OCI-LY3 (cell line): ENCODE results near the gene GORAB.

Source experiments
- EZH2phosphoT487 ChIP-seq: fragments of 200-600 bp; shearing (Covaris generic); IDR thresholded peaks from 2 replicates; pipeline ENCODE4 v1.6.1; 2018; ENCODE audit warnings: antibody characterized with exemption, mixed run types, low read depth
- TF ChIP-seq, protein P1 (sequence below): fragments of 200-600, 300-600 bp; sonication (generic); IDR thresholded peaks from 2 replicates; pipeline ENCODE4 v1.5.1; 2014; ENCODE audit warnings: antibody characterized with exemption, low read length, low read depth

DNA sequence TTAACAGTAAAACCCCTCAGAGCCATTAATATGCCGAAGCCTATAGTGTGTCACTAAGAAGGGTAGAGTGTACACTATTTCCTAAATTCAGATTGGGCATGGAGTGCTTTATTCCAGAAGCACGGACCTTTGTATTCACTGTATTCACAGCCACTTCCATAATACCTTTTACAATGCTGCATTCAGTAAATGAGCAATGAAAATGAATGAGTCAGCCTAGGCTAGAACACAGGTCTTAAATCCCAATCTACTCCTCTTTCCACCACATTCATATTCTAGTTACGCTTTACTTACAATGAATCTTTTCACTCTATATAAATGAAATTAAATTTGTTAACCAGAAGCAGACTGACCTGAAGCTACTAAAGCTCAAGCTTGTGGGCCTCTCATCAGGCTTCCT lies 13.0 kb upstream of the GORAB start:
- no peak for TF ChIP-seq EZH2phosphoT487
- TF ChIP-seq, protein P1, sequence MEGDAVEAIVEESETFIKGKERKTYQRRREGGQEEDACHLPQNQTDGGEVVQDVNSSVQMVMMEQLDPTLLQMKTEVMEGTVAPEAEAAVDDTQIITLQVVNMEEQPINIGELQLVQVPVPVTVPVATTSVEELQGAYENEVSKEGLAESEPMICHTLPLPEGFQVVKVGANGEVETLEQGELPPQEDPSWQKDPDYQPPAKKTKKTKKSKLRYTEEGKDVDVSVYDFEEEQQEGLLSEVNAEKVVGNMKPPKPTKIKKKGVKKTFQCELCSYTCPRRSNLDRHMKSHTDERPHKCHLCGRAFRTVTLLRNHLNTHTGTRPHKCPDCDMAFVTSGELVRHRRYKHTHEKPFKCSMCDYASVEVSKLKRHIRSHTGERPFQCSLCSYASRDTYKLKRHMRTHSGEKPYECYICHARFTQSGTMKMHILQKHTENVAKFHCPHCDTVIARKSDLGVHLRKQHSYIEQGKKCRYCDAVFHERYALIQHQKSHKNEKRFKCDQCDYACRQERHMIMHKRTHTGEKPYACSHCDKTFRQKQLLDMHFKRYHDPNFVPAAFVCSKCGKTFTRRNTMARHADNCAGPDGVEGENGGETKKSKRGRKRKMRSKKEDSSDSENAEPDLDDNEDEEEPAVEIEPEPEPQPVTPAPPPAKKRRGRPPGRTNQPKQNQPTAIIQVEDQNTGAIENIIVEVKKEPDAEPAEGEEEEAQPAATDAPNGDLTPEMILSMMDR, result no peak
